Measurements from ENCODE around the gene PLXNA4.

PLXNA4 gene

DNA sequence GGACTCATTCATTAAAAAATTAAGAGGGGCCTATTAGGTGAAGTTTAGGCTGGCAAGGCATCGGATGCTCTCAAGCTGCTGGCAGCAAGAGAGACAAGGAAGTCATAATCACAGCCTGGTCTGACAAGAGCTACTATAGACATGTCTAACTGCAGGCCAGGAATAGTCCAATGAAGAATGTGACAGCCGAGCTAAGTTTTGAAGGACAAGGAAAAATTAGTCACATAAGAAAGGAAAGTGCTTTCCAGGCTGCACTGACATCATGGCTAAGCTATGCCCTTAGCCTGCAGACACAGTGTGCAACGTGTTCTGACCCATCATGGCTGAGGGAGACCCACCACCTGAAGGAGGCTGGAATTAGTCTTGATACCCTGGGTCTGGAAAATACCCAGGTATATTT, 281.1 kb downstream of the PLXNA4 start:
- no peak for TF ChIP-seq CTCF (IDR thresholded peaks at IDR 0.05; ENCODE audit: low read depth, low read length)
- no peak for DNase-seq (ENCODE audit: extremely low read depth, low read depth)

- DNase-seq (ENCODE audit: extremely low read depth, low read depth): no peak
- TF ChIP-seq CTCF (IDR thresholded peaks at IDR 0.05; ENCODE audit: low read depth, low read length): no peak
These were observed 283.5 kb downstream of the PLXNA4 start for GRCh38 chr7:132292803-132293202.

DNA sequence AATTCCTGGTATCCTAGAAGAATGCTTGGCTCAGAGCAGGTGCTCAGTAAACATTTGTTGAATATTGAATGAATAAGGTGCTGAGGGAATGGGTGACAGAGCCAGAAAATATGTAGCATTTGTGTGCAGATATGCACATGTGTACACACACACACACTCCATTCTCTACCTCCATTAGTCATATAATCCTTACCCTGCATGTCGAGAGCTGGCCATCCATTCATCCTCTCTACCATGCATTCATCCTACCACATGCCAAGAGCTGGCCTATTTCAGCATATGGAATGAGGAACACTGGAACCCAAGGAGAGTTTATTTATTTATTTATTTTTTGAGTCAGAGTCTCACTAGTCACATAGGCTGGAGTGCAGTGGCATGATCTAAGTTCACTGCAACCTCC, 284.8 kb downstream of the PLXNA4 start:
- no peak for TF ChIP-seq CTCF (IDR thresholded peaks at IDR 0.05; ENCODE audit: low read depth, low read length)
- DNase-seq (ENCODE audit: extremely low read depth, low read depth): no peak

DNA sequence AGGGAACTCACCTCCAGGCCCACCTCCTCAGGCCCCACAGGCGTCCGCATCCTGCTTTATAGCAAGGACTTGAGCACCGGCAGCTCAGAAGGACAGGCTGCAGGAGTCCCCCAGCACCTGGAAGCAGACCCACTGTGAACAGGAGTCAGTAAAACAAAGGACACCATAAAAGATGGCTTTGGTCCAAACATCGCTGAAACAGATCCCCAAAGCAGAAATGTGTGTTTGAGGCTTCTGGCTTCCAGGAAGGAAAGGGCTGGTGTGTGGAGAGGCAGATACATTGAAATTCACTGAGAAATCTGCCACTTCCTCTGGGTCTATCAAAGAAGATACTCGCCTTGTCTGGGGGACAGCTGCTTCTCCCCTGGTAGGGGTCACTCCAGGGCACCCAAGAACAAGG, 286.2 kb downstream of the PLXNA4 start:
- no peak for DNase-seq (ENCODE audit: extremely low read depth, low read depth)
- TF ChIP-seq CTCF (IDR thresholded peaks at IDR 0.05; ENCODE audit: low read depth, low read length): no peak

DNA sequence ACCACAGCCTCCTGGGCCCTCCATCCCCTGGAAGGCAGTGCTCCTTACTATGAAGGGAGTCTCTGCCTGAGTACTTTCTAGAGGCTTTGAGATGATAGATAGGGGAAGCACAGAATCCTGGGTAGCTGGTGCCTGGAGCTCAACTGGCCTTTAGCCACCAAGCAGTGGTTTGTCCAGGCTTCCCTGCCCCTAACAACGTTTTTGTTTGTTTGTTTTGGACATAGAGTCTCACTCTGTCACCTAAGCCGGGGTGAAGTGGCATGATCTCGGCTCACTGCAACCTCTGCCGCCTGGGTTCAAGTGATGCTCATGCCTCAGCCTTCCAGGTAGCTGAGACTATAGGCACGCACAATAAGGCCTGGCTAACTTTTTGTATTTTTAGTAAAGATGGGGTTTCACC, 289.4 kb downstream of the PLXNA4 start:
- no peak for TF ChIP-seq CTCF (IDR thresholded peaks at IDR 0.05; ENCODE audit: low read depth, low read length)
- no peak for DNase-seq (ENCODE audit: extremely low read depth, low read depth)

GRCh38 chr7:132280335-132280734, 295.9 kb downstream of the PLXNA4 start:
- DNase-seq (ENCODE audit: extremely low read depth, low read depth): no peak
- no peak for TF ChIP-seq CTCF (IDR thresholded peaks at IDR 0.05; ENCODE audit: low read depth, low read length)

DNA sequence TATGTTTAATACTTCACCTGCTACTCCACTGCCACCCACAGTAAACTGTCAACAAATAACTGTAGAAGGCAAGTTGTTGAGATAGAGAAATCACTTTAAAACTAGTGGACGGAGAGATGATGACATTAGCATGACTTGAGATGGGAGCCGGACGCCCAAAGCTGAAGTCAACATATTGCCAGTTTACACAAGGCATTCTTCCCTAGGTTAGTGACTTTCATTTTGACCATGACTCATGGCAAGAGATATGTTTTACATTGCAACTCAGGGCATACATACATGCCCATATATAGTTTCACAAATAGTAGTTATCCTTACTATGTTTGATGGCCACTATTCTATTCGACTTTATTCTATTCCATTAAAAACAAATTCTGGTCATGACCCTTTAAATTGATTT, 296.6 kb downstream of the PLXNA4 start:
- no peak for TF ChIP-seq CTCF (IDR thresholded peaks at IDR 0.05; ENCODE audit: low read depth, low read length)
- no peak for DNase-seq (ENCODE audit: extremely low read depth, low read depth)
